Measurements from ENCODE around the gene PFDN2. TPM values are rescaled to one million over a fixed set of nuclear protein-coding genes. Genes with fewer than 3 reads are reported as not detected.

The PFDN2 gene
- total RNA-seq, 1 experiment from 2014 or later = 34.1 TPM

- no peaks in the 10 kb centered on the region for H3K9me3 ChIP-seq (ENCODE audit: low read length)
- H3K27me3 ChIP-seq (ENCODE audit: low read length) = no peaks in the 10 kb centered on the region
- H3K36me3 ChIP-seq (ENCODE audit: insufficient read depth, low read length) = 0 out of 2 replicates have a peak, but pooled peaks cover 3% of the 10 kb centered on the region
- peak overlapping the region; percentile 84 for H3K9ac ChIP-seq (ENCODE audit: low read length)
- H2AFZ ChIP-seq (ENCODE audit: low read length) = no peak overlapping the region
- H3K4me1 ChIP-seq (ENCODE audit: low read length) = peaks cover 18% of the 10 kb centered on the region
- peak overlapping the region; percentile 84 for H3K27ac ChIP-seq (ENCODE audit: low read length)
- DNase-seq = peak; percentile 50
- H3K4me2 ChIP-seq (ENCODE audit: low read depth, low read length, poor library complexity, severe bottlenecking) = peak overlapping the region; percentile 69
- no peaks in the 10 kb centered on the region for H3K9me2 ChIP-seq (replicated peaks; ENCODE audit: insufficient read depth, low read length)
- no peaks in the 10 kb centered on the region for H4K20me1 ChIP-seq (ENCODE audit: insufficient read depth, low read depth, low read length)
- peaks cover 18% of the 10 kb centered on the region for H3K79me2 ChIP-seq (ENCODE audit: low read length)
- H3K4me3 ChIP-seq (ENCODE audit: low read length) = peak overlapping the region; percentile 90
These were observed 35.3 kb upstream of the PFDN2 start for GRCh38 chr1:161153176-161153575.

- Histone ChIP-seq H3K4me1 (ENCODE audit: low read length) (no peaks in the 10 kb centered on the region), H3K36me3 (ENCODE audit: insufficient read depth, low read length) (no peaks in the 10 kb centered on the region), H3K9me3 (ENCODE audit: low read length) (no peaks in the 10 kb centered on the region)
These were observed 28.0 kb upstream of the PFDN2 start for GRCh38 chr1:161145832-161146231.

GRCh38 chr1:161140755-161141400 lies 23.0 kb upstream of the PFDN2 start:
- Histone ChIP-seq H3K36me3 (ENCODE audit: insufficient read depth, low read length) (no peaks in the 10 kb centered on the region), H3K4me3 (ENCODE audit: low read length) (no peak overlapping the region), H3K4me1 (ENCODE audit: low read length) (no peaks in the 10 kb centered on the region; the same call in 1 of the 2 replicates), H3K79me2 (ENCODE audit: low read length) (no peaks in the 10 kb centered on the region), H3K9me2 (replicated peaks; ENCODE audit: insufficient read depth, low read length) (no peaks in the 10 kb centered on the region), H3K27ac (ENCODE audit: low read length) (no peak overlapping the region), H3K27me3 (ENCODE audit: low read length) (no peaks in the 10 kb centered on the region), H3K9ac (ENCODE audit: low read length) (no peak overlapping the region), H3K9me3 (ENCODE audit: low read length) (no peaks in the 10 kb centered on the region), H2AFZ (ENCODE audit: low read length) (no peak overlapping the region), H3K4me2 (ENCODE audit: low read depth, low read length, poor library complexity, severe bottlenecking) (no peak overlapping the region), H4K20me1 (ENCODE audit: insufficient read depth, low read depth, low read length) (no peaks in the 10 kb centered on the region)
- DNase-seq = no peak

More at GRCh38 chr1:161145832-161146231, 28.0 kb upstream of the PFDN2 start:
- Histone ChIP-seq H3K9ac (ENCODE audit: low read length) (no peak overlapping the region), H3K79me2 (ENCODE audit: low read length) (no peaks in the 10 kb centered on the region), H3K4me3 (ENCODE audit: low read length) (no peak overlapping the region), H3K9me2 (replicated peaks; ENCODE audit: insufficient read depth, low read length) (no peaks in the 10 kb centered on the region), H3K27ac (ENCODE audit: low read length) (no peak overlapping the region), H3K27me3 (ENCODE audit: low read length) (no peaks in the 10 kb centered on the region), H4K20me1 (ENCODE audit: insufficient read depth, low read depth, low read length) (no peaks in the 10 kb centered on the region), H2AFZ (ENCODE audit: low read length) (no peak overlapping the region), H3K4me2 (ENCODE audit: low read depth, low read length, poor library complexity, severe bottlenecking) (no peak overlapping the region)
- no peak for DNase-seq

GRCh38 chr1:161139766-161140165 lies 21.9 kb upstream of the PFDN2 start:
- H2AFZ ChIP-seq (ENCODE audit: low read length) = no peak overlapping the region
- no peaks in the 10 kb centered on the region for H4K20me1 ChIP-seq (ENCODE audit: insufficient read depth, low read depth, low read length)
- no peaks in the 10 kb centered on the region for H3K27me3 ChIP-seq (ENCODE audit: low read length)
- H3K9me2 ChIP-seq (replicated peaks; ENCODE audit: insufficient read depth, low read length) = no peaks in the 10 kb centered on the region
- H3K79me2 ChIP-seq (ENCODE audit: low read length) = 0 out of 2 replicates have a peak, but pooled peaks cover 3% of the 10 kb centered on the region
- no peaks in the 10 kb centered on the region; the same call in 1 of the 2 replicates for H3K4me1 ChIP-seq (ENCODE audit: low read length)
- H3K9ac ChIP-seq (ENCODE audit: low read length) = no peak overlapping the region
- H3K27ac ChIP-seq (ENCODE audit: low read length) = no peak overlapping the region
- no peak overlapping the region for H3K4me3 ChIP-seq (ENCODE audit: low read length)
- no peaks in the 10 kb centered on the region for H3K9me3 ChIP-seq (ENCODE audit: low read length)
- no peak overlapping the region for H3K4me2 ChIP-seq (ENCODE audit: low read depth, low read length, poor library complexity, severe bottlenecking)
- no peaks in the 10 kb centered on the region for H3K36me3 ChIP-seq (ENCODE audit: insufficient read depth, low read length)
- peak; percentile 59 for DNase-seq

GRCh38 chr1:161138431-161138830 lies 20.6 kb upstream of the PFDN2 start:
- no peak overlapping the region for H3K4me3 ChIP-seq (ENCODE audit: low read length)
- H4K20me1 ChIP-seq (ENCODE audit: insufficient read depth, low read depth, low read length) = no peaks in the 10 kb centered on the region
- no peaks in the 10 kb centered on the region for H3K9me2 ChIP-seq (replicated peaks; ENCODE audit: insufficient read depth, low read length)
- no peak overlapping the region for H3K4me2 ChIP-seq (ENCODE audit: low read depth, low read length, poor library complexity, severe bottlenecking)
- H3K9ac ChIP-seq (ENCODE audit: low read length) = no peak overlapping the region
- H3K27ac ChIP-seq (ENCODE audit: low read length) = no peak overlapping the region
- no peak overlapping the region for H2AFZ ChIP-seq (ENCODE audit: low read length)
- H3K36me3 ChIP-seq (ENCODE audit: insufficient read depth, low read length) = no peaks in the 10 kb centered on the region
- no peaks in the 10 kb centered on the region for H3K9me3 ChIP-seq (ENCODE audit: low read length)
- H3K4me1 ChIP-seq (ENCODE audit: low read length) = peaks cover 6% of the 10 kb centered on the region
- DNase-seq = no peak
- H3K79me2 ChIP-seq (ENCODE audit: low read length) = peaks cover 12% of the 10 kb centered on the region
- no peaks in the 10 kb centered on the region for H3K27me3 ChIP-seq (ENCODE audit: low read length)

GRCh38 chr1:161137881-161138280 lies 20.0 kb upstream of the PFDN2 start:
- no peaks in the 10 kb centered on the region for H3K27me3 ChIP-seq (ENCODE audit: low read length)
- no peaks in the 10 kb centered on the region for H3K9me2 ChIP-seq (replicated peaks; ENCODE audit: insufficient read depth, low read length)
- no peaks in the 10 kb centered on the region for H3K36me3 ChIP-seq (ENCODE audit: insufficient read depth, low read length)
- H3K4me3 ChIP-seq (ENCODE audit: low read length) = no peak overlapping the region
- H3K9me3 ChIP-seq (ENCODE audit: low read length) = no peaks in the 10 kb centered on the region
- H3K4me1 ChIP-seq (ENCODE audit: low read length) = peaks cover 10% of the 10 kb centered on the region
- H3K9ac ChIP-seq (ENCODE audit: low read length) = no peak overlapping the region
- H3K4me2 ChIP-seq (ENCODE audit: low read depth, low read length, poor library complexity, severe bottlenecking) = no peak overlapping the region
- H3K79me2 ChIP-seq (ENCODE audit: low read length) = peaks cover 18% of the 10 kb centered on the region
- DNase-seq = no peak
- H4K20me1 ChIP-seq (ENCODE audit: insufficient read depth, low read depth, low read length) = no peaks in the 10 kb centered on the region
- H3K27ac ChIP-seq (ENCODE audit: low read length) = no peak overlapping the region
- no peak overlapping the region for H2AFZ ChIP-seq (ENCODE audit: low read length)

- peaks cover 30% of the 10 kb centered on the region for H3K4me1 ChIP-seq (ENCODE audit: low read length)
- H2AFZ ChIP-seq (ENCODE audit: low read length) = peak overlapping the region; percentile 80
- H3K79me2 ChIP-seq (ENCODE audit: low read length) = peaks cover 59% of the 10 kb centered on the region
- peak overlapping the region; percentile 72 for H3K27ac ChIP-seq (ENCODE audit: low read length)
- no peaks in the 10 kb centered on the region for H3K27me3 ChIP-seq (ENCODE audit: low read length)
- no peaks in the 10 kb centered on the region for H3K9me3 ChIP-seq (ENCODE audit: low read length)
- H3K9ac ChIP-seq (ENCODE audit: low read length) = peak overlapping the region; percentile 87
- H3K9me2 ChIP-seq (replicated peaks; ENCODE audit: insufficient read depth, low read length) = no peaks in the 10 kb centered on the region
- no peaks in the 10 kb centered on the region for H4K20me1 ChIP-seq (ENCODE audit: insufficient read depth, low read depth, low read length)
- DNase-seq = no peak
- H3K36me3 ChIP-seq (ENCODE audit: insufficient read depth, low read length) = peaks cover 8% of the 10 kb centered on the region
- peak overlapping the region; percentile 90 for H3K4me3 ChIP-seq (ENCODE audit: low read length)
- peak overlapping the region; percentile 89 for H3K4me2 ChIP-seq (ENCODE audit: low read depth, low read length, poor library complexity, severe bottlenecking)
These were observed 15.4 kb upstream of the PFDN2 start for GRCh38 chr1:161133220-161133740.

- no peaks in the 10 kb centered on the region for H3K9me3 ChIP-seq (ENCODE audit: low read length)
- H3K9ac ChIP-seq (ENCODE audit: low read length) = peak within 1 kb of the TSS; percentile 87
These were observed 14.8 kb upstream of the PFDN2 start, which contains the start of gene DEDD for GRCh38 chr1:161132410-161133219. Gene DEDD (minus strand): TSS chr1:161132667. CDS start chr1:161124462, 8,205 bp downstream.

More at GRCh38 chr1:161132410-161133219, 14.8 kb upstream of the PFDN2 start, which contains the start of gene DEDD:
- Histone ChIP-seq H3K4me1 (ENCODE audit: low read length) (peaks cover 30% of the 10 kb centered on the region), H3K27ac (ENCODE audit: low read length) (peak within 1 kb of the TSS; percentile 72), H3K36me3 (ENCODE audit: insufficient read depth, low read length) (peaks cover 13% of the 10 kb centered on the region), H2AFZ (ENCODE audit: low read length) (peak within 1 kb of the TSS; percentile 80), H3K9me2 (replicated peaks; ENCODE audit: insufficient read depth, low read length) (no peaks in the 10 kb centered on the region), H3K4me2 (ENCODE audit: low read depth, low read length, poor library complexity, severe bottlenecking) (peak within 1 kb of the TSS; percentile 89), H3K4me3 (ENCODE audit: low read length) (peak within 1 kb of the TSS; percentile 90), H4K20me1 (ENCODE audit: insufficient read depth, low read depth, low read length) (no peaks in the 10 kb centered on the region), H3K79me2 (ENCODE audit: low read length) (peaks cover 65% of the 10 kb centered on the region), H3K27me3 (ENCODE audit: low read length) (no peaks in the 10 kb centered on the region)
- DNase-seq = peak; percentile 96
